GM23338 (cell line): ENCODE results near the gene ADGRD1. TPM values are rescaled to one million over a fixed set of nuclear protein-coding genes. Genes with fewer than 3 reads are reported as not detected.

ENCODE experiments used
- ATAC-seq: fragments of 200-7000 bp; cut with Tn5 transposase; 3 replicates; pipeline ENCODE4 v1.9.1; 2020
- DNase-seq: peaks from one replicate; pipeline ENCODE4 v3.0.0-alpha.2; 2015; ENCODE audit warnings: low spot score
- H2AFZ ChIP-seq: fragments of 200-600 bp; sonication (generic); 2 replicates; pipeline ENCODE4 v1.8.0; 2016; ENCODE audit warnings: antibody characterized with exemption, mild to moderate bottlenecking, moderate library complexity
- H3F3A ChIP-seq: fragments of 200-600 bp; sonication (generic); replicated peaks from 2 replicates; pipeline ENCODE4 v1.8.0; 2017; ENCODE audit warnings: antibody characterized with exemption, mixed run types, low read depth
- H3K27ac ChIP-seq: fragments of 200-600 bp; sonication (generic); 2 replicates; pipeline ENCODE4 v1.6.1; 2016; ENCODE audit warnings: low read depth
- H3K27me3 ChIP-seq: fragments of 200-600 bp; sonication (generic); 2 replicates; pipeline ENCODE4 v1.8.0; 2016; ENCODE audit warnings: mild to moderate bottlenecking, mixed run types, moderate library complexity; ENCODE audit not compliant: insufficient read depth
- H3K36me3 ChIP-seq: fragments of 200-600 bp; sonication (generic); 2 replicates; pipeline ENCODE4 v1.8.0; 2016; ENCODE audit warnings: mild to moderate bottlenecking; ENCODE audit not compliant: insufficient read depth
- H3K4me1 ChIP-seq: fragments of 200-600 bp; sonication (generic); 2 replicates; pipeline ENCODE4 v1.8.0; 2016; ENCODE audit warnings: mild to moderate bottlenecking, moderate library complexity; ENCODE audit not compliant: insufficient read depth
- H3K4me2 ChIP-seq: fragments of 200-600 bp; sonication (generic); 2 replicates; pipeline ENCODE4 v1.7.1; 2017; ENCODE audit warnings: mixed run types
- H3K4me3 ChIP-seq: fragments of 200-600 bp; sonication (generic); 2 replicates; pipeline ENCODE4 v1.6.1; 2016; ENCODE audit warnings: mixed run types
- H3K79me2 ChIP-seq: fragments of 200-600 bp; sonication (generic); replicated peaks from 2 replicates; pipeline ENCODE4 v1.8.0; 2017; ENCODE audit warnings: mild to moderate bottlenecking; ENCODE audit not compliant: insufficient read depth
- H3K9me2 ChIP-seq: fragments of 200-600 bp; sonication (generic); 2 replicates; pipeline ENCODE4 v1.8.0; 2017; ENCODE audit not compliant: insufficient read depth
- H4K20me1 ChIP-seq: fragments of 200-600 bp; sonication (generic); replicated peaks from 2 replicates; pipeline ENCODE4 v1.8.0; 2017; ENCODE audit warnings: mild to moderate bottlenecking; ENCODE audit not compliant: insufficient read depth
- H3K27ac Mint-ChIP-seq: 2 replicates; pipeline ENCODE4 v1.8.0; 2020; ENCODE audit warnings: inconsistent platforms, mild to moderate bottlenecking, moderate library complexity, mixed read lengths
- H3K27me3 Mint-ChIP-seq: 3 replicates; pipeline ENCODE4 v1.8.0; 2022; ENCODE audit warnings: low read depth, mild to moderate bottlenecking, moderate library complexity, mixed read lengths, inconsistent platforms; ENCODE audit not compliant: insufficient read depth, poor library complexity
- H3K36me3 Mint-ChIP-seq: 3 replicates; pipeline ENCODE4 v1.8.0; 2021; ENCODE audit warnings: low read depth, mild to moderate bottlenecking, inconsistent platforms, moderate library complexity, mixed read lengths
- H3K4me1 Mint-ChIP-seq: 3 replicates; pipeline ENCODE4 v1.8.0; 2020; ENCODE audit warnings: mild to moderate bottlenecking, inconsistent platforms, mixed read lengths
- H3K4me3 Mint-ChIP-seq: 3 replicates; pipeline ENCODE4 v1.8.0; 2021; ENCODE audit warnings: moderate library complexity, mild to moderate bottlenecking, inconsistent platforms, mixed read lengths
- H3K9me3 Mint-ChIP-seq: 3 replicates; pipeline ENCODE4 v1.8.0; 2020; ENCODE audit warnings: moderate library complexity, mild to moderate bottlenecking, inconsistent platforms, mixed read lengths
- CREB1 ChIP-seq: fragments of 250-450 bp; sonication (Bioruptor Pico); IDR thresholded peaks from 2 replicates; pipeline ENCODE4 v1.5.0; 2020; ENCODE audit warnings: low read depth, mild to moderate bottlenecking, moderate library complexity
- ETS1 ChIP-seq: IDR thresholded peaks from 2 replicates; pipeline ENCODE4 v1.6.1; 2016; ENCODE audit warnings: antibody characterized with exemption
- EZH2 ChIP-seq: fragments of 200-600 bp; sonication (generic); IDR thresholded peaks from one replicate; pipeline ENCODE4 v1.8.0; 2017; ENCODE audit warnings: antibody characterized with exemption, mild to moderate bottlenecking, low read depth; ENCODE audit not compliant: unreplicated experiment
- EZH2phosphoT487 ChIP-seq: fragments of 200-600 bp; sonication (generic); IDR thresholded peaks from one replicate; pipeline ENCODE4 v1.8.1; 2018; ENCODE audit warnings: antibody characterized with exemption; ENCODE audit not compliant: unreplicated experiment
- JUNB ChIP-seq: IDR thresholded peaks from one replicate; pipeline ENCODE4 v1.6.1; 2016; ENCODE audit warnings: antibody characterized with exemption; ENCODE audit not compliant: unreplicated experiment
- NANOG ChIP-seq: IDR thresholded peaks from 2 replicates; pipeline ENCODE4 v1.6.1; 2016; ENCODE audit warnings: antibody characterized with exemption, borderline replicate concordance
- POLR2AphosphoS5 ChIP-seq: IDR thresholded peaks from 2 replicates; pipeline ENCODE4 v1.6.1; 2016; ENCODE audit warnings: antibody characterized with exemption, low read depth
- STAT1 ChIP-seq: IDR thresholded peaks from one replicate; pipeline ENCODE4 v1.6.1; 2016; ENCODE audit warnings: antibody characterized with exemption; ENCODE audit not compliant: unreplicated experiment
- ZNF114 ChIP-seq: fragments of 250-450 bp; sonication (Bioruptor Pico); IDR thresholded peaks from 2 replicates; pipeline ENCODE4 v1.5.0; 2020; ENCODE audit warnings: mild to moderate bottlenecking, moderate library complexity
- ZNF331 ChIP-seq: fragments of 250-450 bp; sonication (Bioruptor Pico); IDR thresholded peaks from 2 replicates; pipeline ENCODE4 v1.5.0; 2020; ENCODE audit warnings: low read depth, mild to moderate bottlenecking, moderate library complexity
- polyA plus RNA-seq: library from polyadenylated mRNA; unstranded; fragments of >200 nt; fragmentation: Nextera tagmentation; extraction: Ambion mirVana; gene quantifications from 2 replicates; pipeline ENCODE4 v1.2.1, GENCODE V29; 2016
- total RNA-seq: library from RNA; depleted of rRNA; stranded (reverse); fragments of >200 nt; shearing (Covaris generic); gene quantifications from 2 replicates; pipeline ENCODE4 v1.2.3, GENCODE V29; 2014
- TF ChIP-seq, protein P1 (sequence below): fragments of 250-450 bp; sonication (Bioruptor Pico); IDR thresholded peaks from 2 replicates; pipeline ENCODE4 v1.5.0; 2020; ENCODE audit warnings: mild to moderate bottlenecking, moderate library complexity
- TF ChIP-seq, protein P2 (sequence below): IDR thresholded peaks from one replicate; pipeline ENCODE4 v1.6.1; 2018; ENCODE audit warnings: antibody characterized with exemption; ENCODE audit not compliant: unreplicated experiment
- TF ChIP-seq, protein P3 (sequence below), 2 experiments: fragments of 200-600 bp in 1 of 2; sonication (generic) in 1 of 2; conservative IDR thresholded peaks; 2 replicates each; pipeline versions ENCODE4 v1.5.1 to v1.6.1; 2016 to 2017; ENCODE audit warnings: antibody characterized with exemption in 2 of 2, low read depth in 2 of 2, mild to moderate bottlenecking in 2 of 2, moderate library complexity in 1 of 2

The ADGRD1 gene
- total and polyA plus RNA-seq, 2 experiments from 2014 or later, result 1.4 TPM; not detected in 1

GRCh38 chr12:131111446-131111845 lies 157.7 kb downstream of the ADGRD1 start (continued):
- TF ChIP-seq EZH2 (no peak), ZNF331 (CRISPR knock-in tag) (no peak), NANOG (no peak)
- TF ChIP-seq, protein P1, sequence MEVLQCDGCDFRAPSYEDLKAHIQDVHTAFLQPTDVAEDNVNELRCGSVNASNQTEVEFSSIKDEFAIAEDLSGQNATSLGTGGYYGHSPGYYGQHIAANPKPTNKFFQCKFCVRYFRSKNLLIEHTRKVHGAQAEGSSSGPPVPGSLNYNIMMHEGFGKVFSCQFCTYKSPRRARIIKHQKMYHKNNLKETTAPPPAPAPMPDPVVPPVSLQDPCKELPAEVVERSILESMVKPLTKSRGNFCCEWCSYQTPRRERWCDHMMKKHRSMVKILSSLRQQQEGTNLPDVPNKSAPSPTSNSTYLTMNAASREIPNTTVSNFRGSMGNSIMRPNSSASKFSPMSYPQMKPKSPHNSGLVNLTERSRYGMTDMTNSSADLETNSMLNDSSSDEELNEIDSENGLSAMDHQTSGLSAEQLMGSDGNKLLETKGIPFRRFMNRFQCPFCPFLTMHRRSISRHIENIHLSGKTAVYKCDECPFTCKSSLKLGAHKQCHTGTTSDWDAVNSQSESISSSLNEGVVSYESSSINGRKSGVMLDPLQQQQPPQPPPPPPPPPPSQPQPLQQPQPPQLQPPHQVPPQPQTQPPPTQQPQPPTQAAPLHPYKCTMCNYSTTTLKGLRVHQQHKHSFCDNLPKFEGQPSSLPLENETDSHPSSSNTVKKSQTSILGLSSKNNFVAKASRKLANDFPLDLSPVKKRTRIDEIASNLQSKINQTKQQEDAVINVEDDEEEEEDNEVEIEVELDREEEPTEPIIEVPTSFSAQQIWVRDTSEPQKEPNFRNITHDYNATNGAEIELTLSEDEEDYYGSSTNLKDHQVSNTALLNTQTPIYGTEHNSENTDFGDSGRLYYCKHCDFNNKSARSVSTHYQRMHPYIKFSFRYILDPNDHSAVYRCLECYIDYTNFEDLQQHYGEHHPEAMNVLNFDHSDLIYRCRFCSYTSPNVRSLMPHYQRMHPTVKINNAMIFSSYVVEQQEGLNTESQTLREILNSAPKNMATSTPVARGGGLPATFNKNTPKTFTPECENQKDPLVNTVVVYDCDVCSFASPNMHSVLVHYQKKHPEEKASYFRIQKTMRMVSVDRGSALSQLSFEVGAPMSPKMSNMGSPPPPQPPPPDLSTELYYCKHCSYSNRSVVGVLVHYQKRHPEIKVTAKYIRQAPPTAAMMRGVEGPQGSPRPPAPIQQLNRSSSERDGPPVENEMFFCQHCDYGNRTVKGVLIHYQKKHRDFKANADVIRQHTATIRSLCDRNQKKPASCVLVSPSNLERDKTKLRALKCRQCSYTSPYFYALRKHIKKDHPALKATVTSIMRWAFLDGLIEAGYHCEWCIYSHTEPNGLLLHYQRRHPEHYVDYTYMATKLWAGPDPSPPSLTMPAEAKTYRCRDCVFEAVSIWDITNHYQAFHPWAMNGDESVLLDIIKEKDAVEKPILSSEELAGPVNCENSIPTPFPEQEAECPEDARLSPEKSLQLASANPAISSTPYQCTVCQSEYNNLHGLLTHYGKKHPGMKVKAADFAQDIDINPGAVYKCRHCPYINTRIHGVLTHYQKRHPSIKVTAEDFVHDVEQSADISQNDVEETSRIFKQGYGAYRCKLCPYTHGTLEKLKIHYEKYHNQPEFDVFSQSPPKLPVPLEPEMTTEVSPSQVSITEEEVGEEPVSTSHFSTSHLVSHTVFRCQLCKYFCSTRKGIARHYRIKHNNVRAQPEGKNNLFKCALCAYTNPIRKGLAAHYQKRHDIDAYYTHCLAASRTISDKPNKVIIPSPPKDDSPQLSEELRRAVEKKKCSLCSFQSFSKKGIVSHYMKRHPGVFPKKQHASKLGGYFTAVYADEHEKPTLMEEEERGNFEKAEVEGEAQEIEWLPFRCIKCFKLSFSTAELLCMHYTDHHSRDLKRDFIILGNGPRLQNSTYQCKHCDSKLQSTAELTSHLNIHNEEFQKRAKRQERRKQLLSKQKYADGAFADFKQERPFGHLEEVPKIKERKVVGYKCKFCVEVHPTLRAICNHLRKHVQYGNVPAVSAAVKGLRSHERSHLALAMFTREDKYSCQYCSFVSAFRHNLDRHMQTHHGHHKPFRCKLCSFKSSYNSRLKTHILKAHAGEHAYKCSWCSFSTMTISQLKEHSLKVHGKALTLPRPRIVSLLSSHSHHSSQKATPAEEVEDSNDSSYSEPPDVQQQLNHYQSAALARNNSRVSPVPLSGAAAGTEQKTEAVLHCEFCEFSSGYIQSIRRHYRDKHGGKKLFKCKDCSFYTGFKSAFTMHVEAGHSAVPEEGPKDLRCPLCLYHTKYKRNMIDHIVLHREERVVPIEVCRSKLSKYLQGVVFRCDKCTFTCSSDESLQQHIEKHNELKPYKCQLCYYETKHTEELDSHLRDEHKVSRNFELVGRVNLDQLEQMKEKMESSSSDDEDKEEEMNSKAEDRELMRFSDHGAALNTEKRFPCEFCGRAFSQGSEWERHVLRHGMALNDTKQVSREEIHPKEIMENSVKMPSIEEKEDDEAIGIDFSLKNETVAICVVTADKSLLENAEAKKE (CRISPR knock-in tag), result no peak

DNA sequence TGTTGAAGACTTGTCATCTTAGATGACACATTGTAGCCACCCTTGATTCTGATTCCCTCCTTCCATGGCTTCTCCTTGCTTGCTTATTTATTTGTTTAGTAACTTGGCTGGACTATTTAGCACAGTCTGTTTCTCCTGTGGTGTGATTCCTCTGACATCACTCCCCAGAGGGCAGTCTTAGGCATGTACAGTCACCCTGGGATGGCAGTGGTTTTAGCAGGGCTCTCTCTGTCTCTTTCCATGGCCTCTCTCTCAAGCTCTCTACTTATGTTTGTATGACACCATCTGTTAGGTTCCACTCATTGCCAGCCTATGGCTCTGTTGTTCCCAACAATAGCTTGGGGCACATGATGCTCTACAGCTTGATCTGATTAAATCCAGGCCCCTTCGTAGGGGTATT lies 158.3 kb downstream of the ADGRD1 start:
- Mint-ChIP-seq H3K36me3 (no peaks in the 10 kb centered on the region), H3K4me1 (peaks cover 8% of the 10 kb centered on the region; the same call in 1 of the 3 replicates), H3K27me3 (peaks cover 3% of the 10 kb centered on the region), H3K9me3 (no peaks in the 10 kb centered on the region), H3K27ac (no peak overlapping the region), H3K4me3 (no peak overlapping the region)
- Histone ChIP-seq H3K9me2 (no peaks in the 10 kb centered on the region), H3K27ac (no peak overlapping the region), H3K79me2 (no peaks in the 10 kb centered on the region), H3K4me3 (no peak overlapping the region), H4K20me1 (no peaks in the 10 kb centered on the region), H3K36me3 (no peaks in the 10 kb centered on the region), H3K4me2 (no peak overlapping the region), H3F3A (no peaks in the 10 kb centered on the region), H3K27me3 (no peaks in the 10 kb centered on the region), H3K4me1 (no peaks in the 10 kb centered on the region), H2AFZ (no peak overlapping the region)
- ATAC-seq (no peak), DNase-seq (no peak)
- TF ChIP-seq, protein P2, sequence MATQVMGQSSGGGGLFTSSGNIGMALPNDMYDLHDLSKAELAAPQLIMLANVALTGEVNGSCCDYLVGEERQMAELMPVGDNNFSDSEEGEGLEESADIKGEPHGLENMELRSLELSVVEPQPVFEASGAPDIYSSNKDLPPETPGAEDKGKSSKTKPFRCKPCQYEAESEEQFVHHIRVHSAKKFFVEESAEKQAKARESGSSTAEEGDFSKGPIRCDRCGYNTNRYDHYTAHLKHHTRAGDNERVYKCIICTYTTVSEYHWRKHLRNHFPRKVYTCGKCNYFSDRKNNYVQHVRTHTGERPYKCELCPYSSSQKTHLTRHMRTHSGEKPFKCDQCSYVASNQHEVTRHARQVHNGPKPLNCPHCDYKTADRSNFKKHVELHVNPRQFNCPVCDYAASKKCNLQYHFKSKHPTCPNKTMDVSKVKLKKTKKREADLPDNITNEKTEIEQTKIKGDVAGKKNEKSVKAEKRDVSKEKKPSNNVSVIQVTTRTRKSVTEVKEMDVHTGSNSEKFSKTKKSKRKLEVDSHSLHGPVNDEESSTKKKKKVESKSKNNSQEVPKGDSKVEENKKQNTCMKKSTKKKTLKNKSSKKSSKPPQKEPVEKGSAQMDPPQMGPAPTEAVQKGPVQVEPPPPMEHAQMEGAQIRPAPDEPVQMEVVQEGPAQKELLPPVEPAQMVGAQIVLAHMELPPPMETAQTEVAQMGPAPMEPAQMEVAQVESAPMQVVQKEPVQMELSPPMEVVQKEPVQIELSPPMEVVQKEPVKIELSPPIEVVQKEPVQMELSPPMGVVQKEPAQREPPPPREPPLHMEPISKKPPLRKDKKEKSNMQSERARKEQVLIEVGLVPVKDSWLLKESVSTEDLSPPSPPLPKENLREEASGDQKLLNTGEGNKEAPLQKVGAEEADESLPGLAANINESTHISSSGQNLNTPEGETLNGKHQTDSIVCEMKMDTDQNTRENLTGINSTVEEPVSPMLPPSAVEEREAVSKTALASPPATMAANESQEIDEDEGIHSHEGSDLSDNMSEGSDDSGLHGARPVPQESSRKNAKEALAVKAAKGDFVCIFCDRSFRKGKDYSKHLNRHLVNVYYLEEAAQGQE, result no peak
- TF ChIP-seq EZH2phosphoT487, result no peak
- no peak for TF ChIP-seq STAT1
- no peak for TF ChIP-seq JUNB
- TF ChIP-seq ETS1, result no peak
- no peak for TF ChIP-seq CREB1 (CRISPR knock-in tag)
- TF ChIP-seq, protein P3, sequence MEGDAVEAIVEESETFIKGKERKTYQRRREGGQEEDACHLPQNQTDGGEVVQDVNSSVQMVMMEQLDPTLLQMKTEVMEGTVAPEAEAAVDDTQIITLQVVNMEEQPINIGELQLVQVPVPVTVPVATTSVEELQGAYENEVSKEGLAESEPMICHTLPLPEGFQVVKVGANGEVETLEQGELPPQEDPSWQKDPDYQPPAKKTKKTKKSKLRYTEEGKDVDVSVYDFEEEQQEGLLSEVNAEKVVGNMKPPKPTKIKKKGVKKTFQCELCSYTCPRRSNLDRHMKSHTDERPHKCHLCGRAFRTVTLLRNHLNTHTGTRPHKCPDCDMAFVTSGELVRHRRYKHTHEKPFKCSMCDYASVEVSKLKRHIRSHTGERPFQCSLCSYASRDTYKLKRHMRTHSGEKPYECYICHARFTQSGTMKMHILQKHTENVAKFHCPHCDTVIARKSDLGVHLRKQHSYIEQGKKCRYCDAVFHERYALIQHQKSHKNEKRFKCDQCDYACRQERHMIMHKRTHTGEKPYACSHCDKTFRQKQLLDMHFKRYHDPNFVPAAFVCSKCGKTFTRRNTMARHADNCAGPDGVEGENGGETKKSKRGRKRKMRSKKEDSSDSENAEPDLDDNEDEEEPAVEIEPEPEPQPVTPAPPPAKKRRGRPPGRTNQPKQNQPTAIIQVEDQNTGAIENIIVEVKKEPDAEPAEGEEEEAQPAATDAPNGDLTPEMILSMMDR (conservative IDR thresholded peaks at IDR 0.05; ENCODE audit: low read depth in 2 of 2), result no peak
- no peak for TF ChIP-seq NANOG
- no peak for TF ChIP-seq ZNF331 (CRISPR knock-in tag)
- no peak for TF ChIP-seq POLR2AphosphoS5
- no peak for TF ChIP-seq EZH2
- no peak for TF ChIP-seq ZNF114
